Caco-2 (cell line): ENCODE measurements around the gene SLC35B4. TPM values are rescaled to one million over a fixed set of nuclear protein-coding genes. Genes with fewer than 3 reads are reported as not detected.

ENCODE experiments used
- BruUV-seq: library from RNA; stranded (reverse); fragments of 400-500 nt; replicated peaks from 2 replicates; lab custom pipeline; 2021; lab: Mats Ljungman, UMichigan
- CTCF ChIA-PET: fragments of 300-600 bp; sonication (Branson Sonifier 250); formaldehyde crosslinking; loops from one replicate; lab custom pipeline; 2022; ENCODE audit warnings: antibody characterized with exemption; lab: Charles Lee
- POLR2A ChIA-PET: fragments of 300-600 bp; sonication (Branson Sonifier 250); formaldehyde crosslinking; loops from one replicate; lab custom pipeline; 2022; ENCODE audit warnings: antibody characterized with exemption; lab: Charles Lee
- DNase-seq, 2 experiments: peaks; one replicate each; pipeline versions ENCODE4 v3.0.0 to v3.0.0-alpha.2; 2020 to 2022
- H3K27me3 ChIP-seq: replicated peaks from 2 replicates; pipeline ENCODE4 v1.6.0; 2011; ENCODE audit warnings: low read length; ENCODE audit not compliant: control insufficient read depth, insufficient read depth
- H3K36me3 ChIP-seq: 2 replicates; pipeline ENCODE4 v1.5.1; 2011; ENCODE audit warnings: low read length; ENCODE audit not compliant: control insufficient read depth, insufficient read depth
- H3K4me1 ChIP-seq: fragments of 250-450 bp; sonication (Bioruptor Pico); 2 replicates; pipeline ENCODE4 v1.5.1; 2020; ENCODE audit warnings: mild to moderate bottlenecking
- H3K4me3 ChIP-seq: 2 replicates; pipeline ENCODE4 v1.5.1; 2011; ENCODE audit warnings: low read depth, mild to moderate bottlenecking, control low read depth, low read length
- H3K9me3 ChIP-seq: fragments of 250-450 bp; sonication (Bioruptor Pico); 2 replicates; pipeline ENCODE4 v1.5.1; 2020; ENCODE audit warnings: mild to moderate bottlenecking, moderate library complexity
- H3K27ac Mint-ChIP-seq: one replicate; pipeline ENCODE4 v1.8.0; 2022; ENCODE audit warnings: mixed read lengths; ENCODE audit not compliant: unreplicated experiment
- H3K27me3 Mint-ChIP-seq: one replicate; pipeline ENCODE4 v1.8.0; 2022; ENCODE audit warnings: mixed read lengths; ENCODE audit not compliant: insufficient read depth, unreplicated experiment
- H3K36me3 Mint-ChIP-seq: one replicate; pipeline ENCODE4 v1.8.0; 2022; ENCODE audit warnings: mild to moderate bottlenecking, mixed read lengths; ENCODE audit not compliant: insufficient read depth, unreplicated experiment
- H3K4me1 Mint-ChIP-seq: one replicate; pipeline ENCODE4 v1.8.0; 2022; ENCODE audit warnings: low read depth, mixed read lengths; ENCODE audit not compliant: unreplicated experiment
- H3K4me3 Mint-ChIP-seq: one replicate; pipeline ENCODE4 v1.8.0; 2022; ENCODE audit warnings: mild to moderate bottlenecking, moderate library complexity, mixed read lengths; ENCODE audit not compliant: unreplicated experiment
- H3K9me3 Mint-ChIP-seq: one replicate; pipeline ENCODE4 v1.8.0; 2022; ENCODE audit warnings: mixed read lengths; ENCODE audit not compliant: unreplicated experiment
- intact Hi-C: fragments of 100-400 bp; cut with micrococcal nuclease; formaldehyde crosslinking; loops from one replicate; pipeline ENCODE4 v1.10.0; 2022; ENCODE audit not compliant: unreplicated experiment
- total RNA-seq: library from RNA; stranded (reverse); gene quantifications from 2 replicates; pipeline ENCODE4 v1.2.3, GENCODE V29; 2022
- TF ChIP-seq, protein P1 (sequence below), 2 experiments: fragments of 200-600 bp in 1 of 2; IDR thresholded peaks; 1 replicate in 1 of 2; 2 replicates in 1 of 2; pipeline versions ENCODE4 v1.5.1 to v1.8.0; 2011 to 2022; ENCODE audit warnings: antibody characterized with exemption in 1 of 2, control low read depth in 1 of 2, inconsistent platforms in 1 of 2, low read depth in 1 of 2, low read length in 1 of 2, mild to moderate bottlenecking in 1 of 2, moderate library complexity in 1 of 2; ENCODE audit not compliant: insufficient read depth in 1 of 2, severe bottlenecking in 1 of 2, unreplicated experiment in 1 of 2

The SLC35B4 gene
- total RNA-seq, 1 experiment from 2014 or later, result 18.2 TPM

- ChIA-PET POLR2A (no interaction called here), CTCF (interaction anchor here (1.1 kb wide), 1 partner anchor 67 kb away, joined by 3 read pairs; no protein-coding TSS in a partner anchor)
- DNase-seq, result no peak
- Mint-ChIP-seq H3K27me3 (peaks cover 3% of the 10 kb centered on the region), H3K4me3 (no peak overlapping the region), H3K36me3 (no peaks in the 10 kb centered on the region), H3K9me3 (no peaks in the 10 kb centered on the region), H3K4me1 (peaks cover 10% of the 10 kb centered on the region), H3K27ac (no peak overlapping the region)
- H3K27me3 ChIP-seq, result no peaks in the 10 kb centered on the region
- no peaks in the 10 kb centered on the region for H3K36me3 ChIP-seq
- peaks cover 4% of the 10 kb centered on the region; the same call in 1 of the 2 replicates for H3K4me1 ChIP-seq
- H3K4me3 ChIP-seq, result no peak overlapping the region
- H3K9me3 ChIP-seq, result no peaks in the 10 kb centered on the region
- BruUV-seq, result no TSS peak
- TF ChIP-seq, protein P1, sequence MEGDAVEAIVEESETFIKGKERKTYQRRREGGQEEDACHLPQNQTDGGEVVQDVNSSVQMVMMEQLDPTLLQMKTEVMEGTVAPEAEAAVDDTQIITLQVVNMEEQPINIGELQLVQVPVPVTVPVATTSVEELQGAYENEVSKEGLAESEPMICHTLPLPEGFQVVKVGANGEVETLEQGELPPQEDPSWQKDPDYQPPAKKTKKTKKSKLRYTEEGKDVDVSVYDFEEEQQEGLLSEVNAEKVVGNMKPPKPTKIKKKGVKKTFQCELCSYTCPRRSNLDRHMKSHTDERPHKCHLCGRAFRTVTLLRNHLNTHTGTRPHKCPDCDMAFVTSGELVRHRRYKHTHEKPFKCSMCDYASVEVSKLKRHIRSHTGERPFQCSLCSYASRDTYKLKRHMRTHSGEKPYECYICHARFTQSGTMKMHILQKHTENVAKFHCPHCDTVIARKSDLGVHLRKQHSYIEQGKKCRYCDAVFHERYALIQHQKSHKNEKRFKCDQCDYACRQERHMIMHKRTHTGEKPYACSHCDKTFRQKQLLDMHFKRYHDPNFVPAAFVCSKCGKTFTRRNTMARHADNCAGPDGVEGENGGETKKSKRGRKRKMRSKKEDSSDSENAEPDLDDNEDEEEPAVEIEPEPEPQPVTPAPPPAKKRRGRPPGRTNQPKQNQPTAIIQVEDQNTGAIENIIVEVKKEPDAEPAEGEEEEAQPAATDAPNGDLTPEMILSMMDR (IDR thresholded peaks at IDR 0.05; ENCODE audit: insufficient read depth in 1 of 2, low read depth in 1 of 2, low read length in 1 of 2, severe bottlenecking in 1 of 2, unreplicated experiment in 1 of 2), result no peak
- intact Hi-C loops, result no loop called here
Observed at GRCh38 chr7:134365341-134366054, 48.8 kb upstream of the SLC35B4 start.

DNA sequence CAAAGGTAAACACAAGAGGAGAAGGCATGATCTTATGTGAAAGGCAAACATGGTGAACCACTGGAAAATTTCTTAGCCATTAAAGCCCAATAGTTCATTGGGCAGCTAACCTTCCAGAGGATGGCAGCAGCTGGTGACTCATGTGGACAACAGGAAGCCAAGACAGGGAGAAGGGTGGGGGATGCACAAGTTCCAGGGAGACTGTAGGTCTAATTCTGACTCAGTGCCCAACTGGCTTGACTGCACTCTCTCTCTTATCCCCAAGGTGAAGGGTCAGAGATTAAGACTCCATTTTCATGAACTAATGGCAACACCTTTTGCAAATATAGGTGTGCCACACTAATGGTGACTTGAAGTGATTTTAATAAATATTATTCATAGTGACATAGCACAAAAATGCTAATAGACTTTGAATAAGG is 47.9 kb upstream of the SLC35B4 start:
- no peak for DNase-seq
- intact Hi-C loops, result no loop called here
- CTCF ChIA-PET, result no interaction called here

DNA sequence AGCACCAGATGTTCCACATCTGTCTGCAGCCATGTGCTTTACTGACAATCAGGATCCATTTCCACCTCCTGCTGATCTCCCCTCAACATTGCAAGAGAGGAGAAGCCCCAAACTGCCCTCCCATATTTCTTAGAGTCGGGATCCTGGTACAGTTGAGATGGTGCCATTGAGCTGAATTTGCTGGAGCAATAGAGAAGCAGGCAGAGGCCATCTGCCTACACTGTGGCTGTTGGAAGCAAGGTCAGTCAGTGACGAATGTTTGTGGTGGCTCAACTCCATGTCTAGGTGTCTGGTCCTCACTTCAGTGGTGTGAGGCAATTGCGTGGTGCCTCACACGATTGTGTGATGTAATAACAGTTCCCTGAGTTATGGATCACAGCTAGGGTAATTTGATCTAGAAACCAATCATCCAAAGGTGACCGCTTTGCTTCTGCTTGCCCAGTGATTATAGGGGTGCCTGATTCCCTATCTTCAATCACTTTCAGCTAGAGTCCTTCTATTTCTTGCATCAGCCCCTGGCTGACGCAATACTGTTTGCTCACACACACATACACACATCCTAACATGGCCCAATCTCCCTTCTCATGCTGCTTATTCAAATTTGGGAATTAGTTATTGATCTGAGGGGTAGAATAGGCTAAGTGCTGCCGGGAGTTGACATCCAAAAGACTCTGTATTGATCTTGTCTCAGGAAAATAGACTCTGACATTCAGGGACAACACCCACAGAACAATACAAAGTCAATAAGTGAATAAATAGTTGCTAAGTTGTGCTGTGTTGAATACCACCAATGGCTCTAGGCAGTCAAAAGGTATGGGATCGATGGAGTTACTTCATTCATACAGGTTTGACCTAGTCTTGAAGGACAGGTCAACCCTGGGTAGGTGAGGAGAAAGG is 46.1 kb upstream of the SLC35B4 start:
- TF ChIP-seq, protein P1 (IDR thresholded peaks at IDR 0.05; ENCODE audit: insufficient read depth in 1 of 2, low read depth in 1 of 2, low read length in 1 of 2, severe bottlenecking in 1 of 2, unreplicated experiment in 1 of 2), result no peak
- Histone ChIP-seq H3K36me3 (no peaks in the 10 kb centered on the region), H3K27me3 (no peaks in the 10 kb centered on the region), H3K4me1 (no peaks in the 10 kb centered on the region), H3K4me3 (no peak overlapping the region), H3K9me3 (no peaks in the 10 kb centered on the region)
- BruUV-seq, result no TSS peak
- H3K9me3 Mint-ChIP-seq, result no peaks in the 10 kb centered on the region
- H3K27me3 Mint-ChIP-seq, result peaks cover 3% of the 10 kb centered on the region
- H3K36me3 Mint-ChIP-seq, result no peaks in the 10 kb centered on the region
- DNase-seq, result no peak
- POLR2A ChIA-PET, result no interaction called here
- H3K27ac Mint-ChIP-seq, result no peak overlapping the region
- CTCF ChIA-PET, result interaction anchor here (1.0 kb wide), 1 partner anchor 70 kb away, joined by 3 read pairs; no protein-coding TSS in a partner anchor
- no peak overlapping the region for H3K4me3 Mint-ChIP-seq
- no peaks in the 10 kb centered on the region for H3K4me1 Mint-ChIP-seq
- intact Hi-C loops, result no loop called here

More for the DNA sequence above, 47.9 kb upstream of the SLC35B4 start:
- no peak overlapping the region for H3K4me3 Mint-ChIP-seq
- POLR2A ChIA-PET, result no interaction called here
- no TSS peak for BruUV-seq
- Histone ChIP-seq H3K36me3 (no peaks in the 10 kb centered on the region), H3K4me1 (peaks cover 4% of the 10 kb centered on the region; the same call in 1 of the 2 replicates), H3K4me3 (no peak overlapping the region), H3K27me3 (no peaks in the 10 kb centered on the region), H3K9me3 (no peaks in the 10 kb centered on the region)
- no peaks in the 10 kb centered on the region for H3K36me3 Mint-ChIP-seq
- H3K9me3 Mint-ChIP-seq, result no peaks in the 10 kb centered on the region
- peaks cover 3% of the 10 kb centered on the region for H3K27me3 Mint-ChIP-seq
- H3K4me1 Mint-ChIP-seq, result peaks cover 10% of the 10 kb centered on the region
- TF ChIP-seq, protein P1 (IDR thresholded peaks at IDR 0.05; ENCODE audit: insufficient read depth in 1 of 2, low read depth in 1 of 2, low read length in 1 of 2, severe bottlenecking in 1 of 2, unreplicated experiment in 1 of 2), result no peak
- no peak overlapping the region for H3K27ac Mint-ChIP-seq
